Caki2 (cell line): ENCODE measurements around the gene NXNL1. TPM values are rescaled to one million over a fixed set of nuclear protein-coding genes. Genes with fewer than 3 reads are reported as not detected.
"Not testable (repeated sequence)": the region's sequence is repeated elsewhere in the genome, so short reads cannot be mapped to it uniquely, and the experiment has no call there.

ENCODE experiments used
- DNase-seq: peaks from one replicate; pipeline ENCODE4 v3.0.0-alpha.2; 2015; ENCODE audit warnings: low read depth
- in situ Hi-C: cut with HindIII; loops from 2 replicates; pipeline ENCODE4 v1.10.0; 2016; ENCODE audit warnings: low sequenced_read_pairs, low pct_unique_long_range_greater_than_20kb, mixed read lengths
- total RNA-seq: library from RNA; depleted of rRNA; stranded (reverse); fragments of >200 nt; shearing (Covaris generic); gene quantifications from 2 replicates; pipeline ENCODE4 v1.2.3, GENCODE V29; 2014; ENCODE audit warnings: low replicate concordance

The NXNL1 gene
- total RNA-seq, 1 experiment from 2014 or later = not detected

DNA sequence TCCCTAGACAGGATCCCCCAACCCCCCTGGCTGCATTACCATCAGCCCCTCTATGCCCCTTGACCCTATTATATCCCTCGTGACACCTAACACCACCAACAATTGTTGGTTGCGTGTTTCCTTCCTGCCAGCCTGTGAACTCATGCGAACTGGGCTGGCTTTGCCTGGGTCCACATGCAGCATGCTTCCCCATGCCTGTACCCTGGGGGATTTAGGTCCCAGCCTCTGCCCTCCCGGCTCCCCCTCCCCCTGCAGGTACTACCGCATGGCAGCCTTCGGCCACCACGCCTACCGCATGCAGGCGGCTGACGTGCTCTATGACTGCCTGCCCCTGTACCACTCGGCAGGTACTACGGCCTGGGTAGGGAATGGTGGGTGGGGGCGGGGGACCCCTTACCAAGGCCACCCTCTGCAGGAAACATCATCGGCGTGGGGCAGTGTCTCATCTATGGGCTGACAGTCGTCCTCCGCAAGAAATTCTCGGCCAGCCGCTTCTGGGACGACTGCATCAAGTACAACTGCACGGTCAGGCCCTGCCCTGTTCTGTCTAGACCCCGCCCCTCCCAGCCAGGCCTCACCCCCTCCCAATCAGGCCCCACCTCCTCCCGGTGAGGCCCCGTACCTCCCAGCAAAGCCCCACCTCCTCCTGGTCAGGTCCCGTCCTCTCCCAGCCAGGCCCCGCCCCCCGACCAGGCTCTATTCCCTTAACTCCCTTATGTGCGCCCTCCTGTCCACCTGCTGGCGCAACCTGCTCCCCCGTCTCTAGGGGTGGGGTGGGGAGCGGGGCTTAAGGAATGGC is 28.1 kb upstream of the NXNL1 start:
- peak; percentile 36 for DNase-seq
- in situ Hi-C loops = no loop called here

DNA sequence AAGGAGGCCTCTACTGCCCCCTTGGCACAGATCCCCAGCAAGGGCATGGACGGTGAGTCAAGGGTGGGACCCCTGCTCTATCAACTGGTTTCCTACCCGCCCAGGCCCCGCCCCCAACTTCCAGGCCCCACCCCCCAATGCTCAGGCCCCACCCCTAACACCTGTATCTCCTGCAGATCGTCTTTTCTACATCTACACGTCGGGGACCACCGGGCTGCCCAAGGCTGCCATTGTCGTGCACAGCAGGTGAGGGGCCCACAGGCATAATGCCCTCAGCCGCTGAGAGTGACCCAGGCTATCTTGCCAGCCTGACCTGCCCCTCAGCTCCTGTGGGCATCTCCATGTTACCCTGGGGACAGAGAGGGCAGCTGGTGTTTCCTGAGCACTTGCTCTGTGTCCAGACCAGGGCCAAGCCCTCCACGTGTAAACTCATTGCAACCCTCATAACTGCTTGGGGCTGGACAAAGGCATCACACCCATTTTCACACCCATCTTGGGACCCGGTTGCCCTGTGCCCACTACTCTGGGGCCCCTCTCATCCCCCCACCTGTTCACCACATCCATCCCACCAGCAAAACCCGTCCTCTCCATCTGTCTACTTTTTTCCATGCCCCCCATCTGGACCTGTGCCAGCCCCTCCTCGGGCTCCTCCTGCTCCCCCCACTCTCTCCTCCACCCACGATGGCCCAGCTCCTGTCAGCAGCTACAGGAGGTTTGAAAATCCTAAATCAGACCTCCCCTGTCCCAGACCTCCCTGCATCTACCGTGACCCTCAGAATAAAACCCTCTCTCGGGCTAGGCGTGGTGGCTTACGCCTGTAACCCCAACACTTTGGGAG is 26.8 kb upstream of the NXNL1 start:
- DNase-seq = no peak
- in situ Hi-C loops = no loop called here

DNA sequence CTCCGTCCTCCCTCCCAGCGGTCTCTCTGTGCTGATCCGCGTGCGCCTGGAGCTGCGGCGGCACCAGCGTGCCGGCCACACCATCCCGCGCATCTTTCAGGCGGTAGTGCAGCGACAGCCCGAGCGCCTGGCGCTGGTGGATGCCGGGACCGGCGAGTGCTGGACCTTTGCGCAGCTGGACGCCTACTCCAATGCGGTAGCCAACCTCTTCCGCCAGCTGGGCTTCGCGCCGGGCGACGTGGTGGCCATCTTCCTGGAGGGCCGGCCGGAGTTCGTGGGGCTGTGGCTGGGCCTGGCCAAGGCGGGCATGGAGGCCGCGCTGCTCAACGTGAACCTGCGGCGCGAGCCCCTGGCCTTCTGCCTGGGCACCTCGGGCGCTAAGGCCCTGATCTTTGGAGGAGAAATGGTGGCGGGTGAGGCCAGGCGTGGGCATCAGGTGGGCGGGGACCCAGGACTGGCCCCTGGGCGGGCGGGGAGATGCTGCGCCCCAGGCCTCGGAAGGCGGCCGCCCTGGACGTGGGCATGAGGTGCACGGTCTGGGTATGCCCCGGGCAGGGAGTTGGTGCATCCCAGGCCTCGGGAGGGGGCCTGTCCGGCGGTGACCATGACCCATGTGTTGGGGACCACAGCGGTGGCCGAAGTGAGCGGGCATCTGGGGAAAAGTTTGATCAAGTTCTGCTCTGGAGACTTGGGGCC is 26.0 kb upstream of the NXNL1 start:
- no peak for DNase-seq
- in situ Hi-C loops = no loop called here

DNA sequence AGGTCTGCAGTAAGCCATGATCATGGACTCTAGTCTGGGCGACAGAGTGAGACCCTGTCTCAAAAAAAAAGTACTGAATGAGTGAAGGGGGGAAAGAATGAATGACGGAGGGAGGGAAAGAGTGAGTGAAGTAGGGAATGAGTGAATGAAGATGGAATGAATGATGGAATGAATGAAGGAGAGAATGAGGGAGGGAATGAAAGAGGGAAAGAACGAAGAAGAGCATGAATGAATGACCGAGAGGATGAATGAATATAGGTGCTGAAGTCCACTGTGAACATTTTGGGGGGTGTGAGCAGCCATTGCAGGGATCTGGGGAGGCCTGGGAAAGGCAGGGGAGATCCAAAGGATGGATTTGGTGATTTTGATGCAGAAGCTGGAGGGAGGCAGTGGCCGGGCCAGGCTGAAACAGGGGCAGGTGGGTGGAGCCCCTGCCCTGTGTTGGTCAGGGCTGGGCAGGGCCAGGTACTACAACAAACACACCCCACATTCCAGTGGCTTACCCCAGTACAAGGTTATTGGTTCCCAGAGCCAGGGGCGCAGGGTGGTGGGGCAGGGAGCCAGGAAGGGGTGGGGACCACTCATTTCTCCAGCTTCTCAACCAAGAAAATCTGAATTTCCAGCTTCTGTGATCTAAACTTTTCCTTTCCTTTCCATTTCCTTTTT is 23.9 kb upstream of the NXNL1 start:
- in situ Hi-C loops = no loop called here
- no peak for DNase-seq

DNA sequence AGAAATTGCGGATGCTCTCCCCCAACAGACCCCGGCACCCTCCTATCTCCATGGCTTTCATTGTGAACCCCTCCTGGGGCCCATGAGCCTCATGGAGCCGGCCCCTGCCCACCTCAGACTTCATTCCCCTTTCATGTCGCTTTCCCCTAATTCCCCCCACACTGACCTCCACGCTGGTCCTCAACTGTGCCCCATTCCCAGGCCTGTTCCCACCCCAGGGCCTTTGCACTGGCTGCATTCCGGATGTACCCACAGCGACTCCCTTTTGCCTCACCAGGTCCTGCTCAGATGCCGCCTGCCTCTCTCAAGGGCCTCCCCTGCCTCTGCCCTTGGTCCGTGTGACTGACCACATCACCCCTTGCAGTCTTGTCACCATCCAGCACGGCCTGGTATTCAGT is 22.9 kb upstream of the NXNL1 start:
- in situ Hi-C loops = no loop called here

DNA sequence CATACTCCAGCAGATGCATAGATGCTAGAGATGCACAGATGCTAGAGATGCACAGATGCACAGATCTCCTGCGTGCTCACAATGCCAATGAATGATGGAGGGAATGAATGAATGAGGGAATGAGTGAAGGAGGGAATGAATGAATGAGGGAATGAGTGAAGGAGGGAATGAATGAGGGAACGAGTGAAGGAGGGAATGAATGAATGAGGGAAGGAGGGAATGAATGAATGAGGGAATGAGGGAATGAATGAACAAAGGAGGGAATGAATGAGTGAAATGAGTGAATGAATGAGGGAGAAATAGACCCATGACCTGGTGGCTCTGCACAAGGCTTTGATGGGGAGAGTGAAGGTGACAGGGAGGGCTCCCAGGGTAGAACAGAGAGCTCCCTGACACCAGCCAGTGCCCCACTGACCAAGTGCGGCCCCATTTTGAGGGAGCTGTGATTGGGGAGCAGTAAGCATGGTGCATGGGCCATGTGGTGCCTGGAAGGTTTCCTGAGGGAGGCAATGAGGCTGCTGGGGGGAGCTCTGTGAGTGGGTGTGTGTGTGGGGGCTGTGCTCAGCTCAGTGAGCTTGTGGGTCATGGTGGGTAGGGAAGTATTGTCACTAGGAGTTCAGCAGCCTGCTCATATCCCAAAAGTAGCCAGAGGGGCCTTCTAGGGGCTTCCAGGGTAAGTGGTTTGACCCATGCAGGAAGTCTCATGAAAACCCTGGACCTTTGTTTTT is 22.3 kb upstream of the NXNL1 start:
- in situ Hi-C loops = no loop called here
- no peak for DNase-seq

More for the DNA sequence above, 22.9 kb upstream of the NXNL1 start:
- DNase-seq = no peak

DNA sequence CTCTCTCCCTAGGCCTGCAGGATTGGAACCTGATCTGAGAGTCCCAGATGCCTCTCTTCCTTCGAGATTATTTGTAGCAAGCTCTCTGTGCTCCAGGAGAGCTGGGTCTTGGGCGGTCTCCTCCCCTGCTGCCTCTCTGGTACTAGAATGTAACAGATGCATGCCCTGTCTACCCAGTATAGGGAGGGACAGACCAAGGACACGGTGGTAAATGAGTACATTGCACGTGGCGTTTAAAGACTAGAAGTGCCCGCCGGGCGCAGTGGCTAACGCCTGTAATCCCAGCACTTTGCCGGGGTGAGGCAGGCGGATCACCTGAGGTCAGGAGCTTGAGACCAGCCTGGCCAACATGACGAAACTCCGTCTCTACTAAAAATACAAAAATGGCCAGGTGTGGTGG is 21.3 kb upstream of the NXNL1 start:
- in situ Hi-C loops = no loop called here
- DNase-seq = no peak

DNA sequence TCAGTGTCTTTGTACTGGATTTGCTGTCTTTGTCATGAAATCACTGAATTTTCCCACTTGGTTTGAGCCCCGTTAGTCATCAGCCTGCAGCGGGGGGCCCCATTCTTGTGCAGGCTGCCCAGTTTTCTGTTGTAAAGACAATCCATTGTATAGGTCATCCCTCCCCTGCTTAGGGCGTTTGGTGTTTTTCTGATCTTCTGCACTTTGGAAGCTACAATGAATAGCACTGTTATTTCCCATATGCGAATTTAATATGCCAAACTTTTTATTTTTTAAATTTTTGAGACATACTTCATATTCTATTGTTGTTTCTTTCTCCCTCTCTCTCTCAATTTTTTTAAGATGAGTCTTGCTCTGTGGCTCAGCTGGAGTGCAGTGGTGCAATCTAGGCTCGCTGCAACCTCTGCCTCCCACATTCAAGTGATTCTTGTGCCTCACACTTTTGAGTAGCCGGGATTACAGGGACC is 18.6 kb upstream of the NXNL1 start:
- no peak for DNase-seq
- in situ Hi-C loops = no loop called here

DNA sequence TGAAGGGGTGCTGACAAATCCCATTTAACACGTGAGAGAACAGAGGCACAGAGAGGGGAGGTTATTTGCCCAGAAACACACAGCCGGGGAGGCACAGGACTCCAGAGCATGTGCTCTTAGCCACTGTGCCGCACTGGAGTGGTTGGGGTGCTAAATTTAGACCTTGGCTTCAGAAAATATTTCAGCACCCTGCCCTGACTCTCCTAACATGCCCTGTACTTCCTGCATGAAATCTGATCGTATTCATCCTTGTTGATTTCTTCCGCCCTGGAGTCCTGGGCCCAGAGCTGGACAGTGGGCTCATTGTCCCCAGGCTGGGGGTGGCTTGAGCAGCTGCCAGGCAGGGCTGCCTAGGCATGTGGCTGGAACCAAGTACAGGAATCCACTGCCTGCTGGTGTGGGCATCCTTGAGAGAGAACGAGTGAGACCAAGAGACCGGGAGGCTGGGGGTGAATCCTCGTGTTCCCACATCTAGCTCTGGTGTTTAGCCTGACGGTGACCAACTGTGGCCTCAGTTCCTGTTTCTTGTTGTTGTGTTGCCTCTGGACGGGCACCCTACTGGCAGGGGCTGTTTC is 14.9 kb upstream of the NXNL1 start:
- DNase-seq = no peak
- in situ Hi-C loops = no loop called here

DNA sequence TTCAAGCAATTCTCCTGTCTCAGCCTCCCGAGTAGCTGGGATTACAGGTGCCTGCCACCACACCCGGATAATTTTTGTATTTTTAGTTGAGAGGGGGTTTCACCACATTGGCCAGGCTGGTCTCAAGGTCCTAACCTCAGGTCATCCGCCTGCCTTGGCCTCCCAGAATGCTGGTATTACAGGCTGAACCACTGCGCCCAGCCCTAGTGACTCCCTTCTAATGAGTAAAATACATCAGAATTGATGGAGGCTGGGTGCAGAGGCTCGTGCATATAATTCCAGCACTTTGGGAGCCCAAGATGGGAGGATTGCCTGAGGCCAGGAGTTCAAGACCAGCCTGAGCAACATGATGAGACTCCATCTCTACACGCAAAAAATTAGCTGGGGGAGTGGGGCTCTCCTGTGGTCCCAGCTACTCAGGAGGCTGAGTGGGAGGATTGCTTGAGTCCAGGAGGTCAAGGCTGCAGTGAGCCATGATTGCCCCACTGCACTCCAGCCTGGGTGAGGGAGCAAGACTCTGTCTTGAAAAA is 14.3 kb upstream of the NXNL1 start:
- DNase-seq, in situ Hi-C loops: not testable (repeated sequence)

DNA sequence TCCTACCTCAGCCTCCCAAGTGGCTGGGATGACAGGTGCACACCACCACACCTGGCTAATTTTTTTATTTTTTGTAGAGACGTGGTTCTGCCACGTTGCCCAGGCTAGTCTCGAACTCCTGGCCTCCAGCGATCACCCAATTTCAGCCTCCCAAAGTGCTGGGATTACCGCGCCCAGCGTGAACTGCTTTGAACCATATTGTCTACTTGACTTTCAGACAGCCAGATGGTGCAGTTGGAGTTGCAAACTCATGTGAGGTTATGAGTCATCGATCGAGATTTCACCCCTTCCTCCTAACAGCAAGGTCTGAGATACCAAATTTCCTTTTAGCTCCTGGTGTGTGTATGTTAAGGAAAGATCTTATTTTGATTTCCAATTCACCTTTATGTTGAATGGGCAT is 12.3 kb upstream of the NXNL1 start:
- in situ Hi-C loops = no loop called here
- peak; percentile 31 for DNase-seq

DNA sequence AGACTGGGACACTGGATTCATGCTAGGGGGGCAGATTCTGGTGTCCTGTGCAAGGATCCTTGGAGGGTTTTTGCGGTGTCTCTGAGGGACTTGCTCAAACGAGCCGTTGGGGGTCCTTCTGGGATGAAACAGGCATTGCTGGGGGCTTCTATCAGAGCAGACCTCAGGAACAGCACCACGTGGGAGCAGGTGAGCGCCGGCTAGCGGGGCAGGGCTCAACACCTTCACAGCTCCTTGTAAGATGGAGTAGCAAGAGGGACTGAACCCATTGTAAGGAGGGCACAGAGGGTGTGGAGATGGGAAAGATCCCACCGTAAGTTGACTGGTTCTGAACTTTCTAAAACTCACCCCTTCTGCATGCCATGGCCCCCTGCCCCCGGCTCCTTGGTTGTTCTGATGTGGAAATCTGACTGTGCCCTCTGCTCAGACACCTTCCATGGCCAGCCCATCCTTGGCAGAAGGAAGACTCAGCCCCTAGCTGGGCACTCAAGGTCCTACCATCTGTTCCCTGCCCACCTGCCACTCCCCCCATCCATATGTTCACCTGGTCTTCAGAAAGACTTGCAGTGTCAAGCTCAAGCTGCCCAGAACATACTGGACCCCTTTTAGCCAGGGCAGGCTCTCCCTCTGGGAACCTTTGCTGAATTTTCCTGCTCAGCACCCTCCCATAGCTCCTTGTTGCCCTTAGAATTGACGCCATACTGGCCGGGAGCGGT is 10.8 kb upstream of the NXNL1 start:
- in situ Hi-C loops = no loop called here
- no peak for DNase-seq

DNA sequence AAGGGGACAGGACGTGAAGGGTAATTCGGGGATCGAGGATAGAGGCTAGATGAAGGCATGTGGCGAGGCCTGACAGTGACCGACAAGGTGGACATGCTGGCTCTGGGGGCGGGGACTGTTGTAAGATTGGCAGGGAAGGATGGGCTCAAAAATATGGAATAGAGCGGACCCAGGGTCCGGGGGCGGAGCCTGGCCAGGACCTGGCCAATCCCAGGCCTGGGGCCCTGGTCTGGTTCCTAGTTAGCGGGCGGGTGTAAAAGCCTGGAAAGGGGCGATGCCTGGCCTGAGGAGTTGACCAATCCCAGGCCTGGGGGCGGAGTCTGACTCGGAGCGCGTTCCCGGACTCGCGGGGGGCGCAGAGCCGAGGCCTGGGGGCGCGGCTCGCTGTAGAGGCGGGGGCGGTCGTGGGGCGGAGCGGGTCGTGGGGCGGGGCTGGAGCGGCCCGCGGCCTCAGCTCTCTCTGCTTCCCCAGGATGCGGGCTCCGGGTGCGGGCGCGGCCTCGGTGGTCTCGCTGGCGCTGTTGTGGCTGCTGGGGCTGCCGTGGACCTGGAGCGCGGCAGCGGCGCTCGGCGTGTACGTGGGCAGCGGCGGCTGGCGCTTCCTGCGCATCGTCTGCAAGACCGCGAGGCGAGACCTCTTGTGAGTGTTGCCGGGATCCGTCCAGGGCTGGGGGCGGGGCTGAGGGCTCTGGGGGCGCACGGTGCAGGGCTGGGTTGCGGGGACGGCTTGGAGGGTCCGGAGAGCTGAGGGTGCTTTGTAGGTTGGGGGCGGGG is 9.5 kb upstream of the NXNL1 start, which contains the start of gene SLC27A1:
Gene SLC27A1, plus strand, starts transcription at position 457 of the 774 bp plus-strand sequence. Its CDS starts 17 bp downstream, at position 474.
- peak; percentile 99 for DNase-seq
- in situ Hi-C loops = no loop called here

DNA sequence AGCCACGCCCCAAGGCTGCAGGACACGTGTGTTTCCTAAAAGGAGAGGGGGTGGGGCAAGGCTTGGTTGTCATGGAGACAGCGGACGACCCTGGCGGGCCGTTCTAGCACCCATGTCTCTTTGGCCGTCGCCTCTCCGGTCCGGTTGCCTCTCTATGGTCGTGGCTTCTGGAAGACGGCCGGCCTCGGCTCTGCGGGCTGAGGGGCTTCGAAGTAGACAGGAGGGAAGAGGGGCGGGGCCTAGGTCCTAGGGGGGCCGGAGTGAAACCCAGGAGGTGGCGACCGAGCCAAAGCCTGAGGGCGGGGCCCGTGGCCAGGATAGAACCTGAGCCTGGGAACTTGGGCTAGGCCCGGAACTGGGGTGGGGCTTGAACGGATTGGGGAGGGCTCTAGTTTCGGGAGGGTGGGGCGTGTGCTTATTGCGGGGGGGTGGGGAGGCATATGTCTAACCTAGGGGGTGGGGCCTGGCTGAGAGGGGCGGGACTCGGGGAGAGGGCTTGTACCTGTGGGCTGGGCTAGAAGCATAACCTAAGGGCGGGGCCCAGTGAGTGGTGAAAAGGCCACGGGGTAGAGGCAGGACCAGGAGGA is 8.8 kb upstream of the NXNL1 start:
- DNase-seq = peak; percentile 95
- in situ Hi-C loops = no loop called here

DNA sequence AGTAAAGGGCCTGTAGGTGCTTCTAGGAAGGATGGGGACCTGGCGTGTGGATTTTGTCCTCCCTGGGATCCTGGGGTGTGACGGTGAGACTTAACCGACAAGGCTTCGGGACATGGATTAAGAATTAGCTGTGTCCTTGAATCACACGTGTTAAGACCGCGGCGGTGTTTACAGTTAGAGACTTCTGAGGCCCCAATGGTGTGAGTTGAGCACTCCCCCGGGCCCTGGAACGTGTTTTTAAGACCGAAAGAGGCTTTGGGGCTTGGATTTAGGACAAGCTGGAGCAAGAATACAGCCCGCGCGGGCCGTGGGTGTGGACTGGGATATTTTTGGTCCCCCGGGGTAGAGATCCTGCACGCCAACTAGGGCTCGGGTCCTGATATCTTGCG is 8.4 kb upstream of the NXNL1 start:
- in situ Hi-C loops = no loop called here
- DNase-seq = no peak
